Myocyte (in vitro differentiated cells): Measurements from ENCODE around the gene ISCU. TPM values are rescaled to one million over a fixed set of nuclear protein-coding genes. Genes with fewer than 3 reads are reported as not detected.
"Not testable (repeated sequence)": the region's sequence is repeated elsewhere in the genome, so short reads cannot be mapped to it uniquely, and the experiment has no call there.

ENCODE experiments used
- DNase-seq: peaks from one replicate; pipeline ENCODE4 v3.0.0-alpha.2; 2012; ENCODE audit warnings: low read depth
- total RNA-seq: library from RNA; depleted of rRNA; stranded (reverse); fragments of >200 nt; gene quantifications from 2 replicates; pipeline ENCODE4 v1.2.3, GENCODE V29; 2014

Gene ISCU
- total RNA-seq, 1 donor from 2014 or later = 129 TPM

DNA sequence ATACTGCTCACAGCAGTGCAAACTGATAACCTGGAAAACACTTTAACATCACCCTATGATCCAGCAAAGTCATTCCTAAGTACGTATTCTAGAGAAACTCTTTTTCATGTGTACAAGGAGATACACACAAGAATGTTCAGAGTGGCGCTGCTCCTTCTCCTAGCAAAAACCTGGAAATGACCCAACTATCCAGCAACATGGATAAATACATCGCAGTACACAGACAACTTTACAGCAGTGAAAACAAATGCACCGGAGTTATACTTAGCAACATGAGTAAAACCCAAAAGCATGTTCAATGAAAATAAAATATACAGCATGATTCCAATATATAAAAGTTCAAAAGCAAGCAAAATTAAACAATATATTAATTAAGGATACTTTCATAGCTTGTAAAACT, 20.1 kb upstream of the ISCU start:
- DNase-seq = no peak

- DNase-seq = no peak
Measured at GRCh38 chr12:108543652-108544051, 18.7 kb upstream of the ISCU start.

GRCh38 chr12:108547686-108548085, 14.7 kb upstream of the ISCU start:
- DNase-seq = no peak

- DNase-seq = no peak
Measured at GRCh38 chr12:108548954-108549521, 13.4 kb upstream of the ISCU start.

- peak; percentile 76 for DNase-seq
Measured at GRCh38 chr12:108551535-108551934, 10.9 kb upstream of the ISCU start.

- DNase-seq = no peak
Measured at GRCh38 chr12:108553799-108554198, 8.6 kb upstream of the ISCU start.

- DNase-seq = not testable (repeated sequence)
Measured at GRCh38 chr12:108555383-108555782, 7.0 kb upstream of the ISCU start.

DNA sequence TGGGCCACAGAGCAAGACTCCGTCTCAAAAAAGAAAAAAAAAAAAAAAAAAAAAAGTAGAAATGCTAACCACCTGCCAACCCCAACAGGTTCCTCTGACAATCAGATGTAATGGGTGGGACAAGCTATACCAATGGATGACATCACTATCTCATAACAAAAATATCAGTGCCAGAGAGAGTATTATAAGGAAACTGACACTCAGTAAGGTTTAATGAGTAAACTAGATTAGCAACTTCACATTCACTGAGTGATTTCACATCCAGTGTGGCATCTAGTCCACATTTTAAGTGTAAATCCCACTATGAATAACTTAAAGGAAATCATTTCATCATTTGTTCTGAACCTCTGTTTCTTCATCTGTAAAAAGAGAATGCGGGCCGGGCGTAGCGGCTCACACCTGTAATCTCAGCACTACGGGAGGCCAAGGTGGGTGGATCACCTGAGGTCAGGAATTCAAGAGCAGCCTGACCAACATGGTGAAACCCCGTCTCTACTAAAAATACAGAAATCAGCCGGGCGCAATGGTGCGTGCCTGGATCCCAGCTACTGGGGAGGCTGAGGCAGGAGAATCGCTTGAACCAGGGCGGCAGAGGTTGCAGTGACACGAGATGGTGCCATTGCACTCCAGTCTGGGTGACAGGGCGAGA, 3.3 kb upstream of the ISCU start:
- DNase-seq = no peak

- DNase-seq = no peak
Measured at GRCh38 chr12:108559748-108560147, 2.6 kb upstream of the ISCU start.

- DNase-seq = peak; percentile 15
Measured at GRCh38 chr12:108560321-108560721, 2.1 kb upstream of the ISCU start.

DNA sequence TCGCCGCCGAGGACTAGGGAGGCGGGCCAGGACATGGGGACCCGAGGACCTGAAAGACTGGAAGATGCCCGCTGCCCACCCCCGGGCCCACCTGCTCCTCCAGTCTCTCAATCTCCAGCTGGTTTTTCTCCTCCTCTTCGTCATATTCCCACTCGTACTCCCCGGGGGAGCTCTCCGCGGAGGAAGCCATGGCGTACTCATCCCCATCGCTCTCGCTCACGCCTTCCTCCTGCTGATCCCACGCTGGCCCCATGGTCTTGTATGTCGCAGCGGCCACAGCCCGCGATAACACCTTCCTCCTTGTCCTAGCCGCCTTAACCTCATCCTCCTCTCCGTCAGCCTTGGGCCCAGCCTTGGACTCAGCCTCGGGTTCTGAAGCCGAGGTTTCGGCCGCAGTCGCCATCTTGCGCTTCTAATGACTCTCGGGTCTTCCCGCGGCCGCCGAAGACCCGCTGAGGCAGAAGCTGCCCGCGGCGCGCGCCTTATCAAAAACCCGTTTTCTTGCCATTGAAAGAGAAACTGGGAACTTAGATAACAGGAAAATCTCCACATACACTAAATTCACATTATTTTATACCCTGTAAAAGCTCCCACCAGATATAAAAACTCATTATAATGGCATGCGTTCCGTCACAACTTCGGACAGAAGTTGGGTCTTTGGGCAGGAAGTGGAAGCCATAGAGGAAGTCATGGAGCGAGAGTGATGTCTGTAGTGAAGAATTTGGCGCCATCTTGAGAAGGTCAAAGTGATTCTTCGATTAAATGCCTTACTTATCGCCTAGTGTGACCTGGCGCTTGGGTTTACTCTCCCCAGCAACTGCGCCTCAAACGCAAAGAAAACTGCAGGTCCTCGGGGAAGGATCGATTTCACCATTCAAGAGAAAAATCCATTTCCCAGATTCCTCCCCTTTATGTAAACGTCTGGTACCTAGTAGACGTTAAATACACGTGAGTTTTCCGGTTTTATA, 1.4 kb upstream of the ISCU start, which contains the start of gene SART3:
SART3 (minus strand) TSS at position 422 of the 968 bp plus-strand sequence; CDS start at position 403, 19 bp downstream.
- peak; percentile 92 for DNase-seq

- DNase-seq = no peak
Measured at GRCh38 chr12:108561852-108562347, 496 bp upstream of the ISCU start.

GRCh38 chr12:108563136-108563803, 874 bp downstream of the ISCU start:
- DNase-seq = peak; percentile 89

- no peak for DNase-seq
Measured at GRCh38 chr12:108563804-108564151, 1.4 kb downstream of the ISCU start.

- DNase-seq = no peak
Measured at GRCh38 chr12:108564724-108565123, 2.3 kb downstream of the ISCU start.

DNA sequence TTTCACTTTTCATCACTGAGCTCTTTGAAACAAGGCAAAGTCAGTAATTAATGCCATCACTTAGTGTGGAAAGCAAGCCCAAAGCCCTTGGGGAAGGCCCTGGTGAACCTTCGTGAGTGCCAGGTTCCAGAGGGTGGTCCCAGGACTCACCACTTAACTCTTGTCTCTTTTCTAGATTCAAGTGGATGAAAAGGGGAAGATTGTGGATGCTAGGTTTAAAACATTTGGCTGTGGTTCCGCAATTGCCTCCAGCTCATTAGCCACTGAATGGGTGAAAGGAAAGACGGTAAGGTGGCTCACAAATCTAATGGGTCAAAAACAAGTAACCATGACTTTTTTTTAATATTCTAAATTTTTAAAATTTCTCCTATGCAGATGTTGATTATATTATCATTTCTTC, 2.8 kb downstream of the ISCU start:
- no peak for DNase-seq

DNA sequence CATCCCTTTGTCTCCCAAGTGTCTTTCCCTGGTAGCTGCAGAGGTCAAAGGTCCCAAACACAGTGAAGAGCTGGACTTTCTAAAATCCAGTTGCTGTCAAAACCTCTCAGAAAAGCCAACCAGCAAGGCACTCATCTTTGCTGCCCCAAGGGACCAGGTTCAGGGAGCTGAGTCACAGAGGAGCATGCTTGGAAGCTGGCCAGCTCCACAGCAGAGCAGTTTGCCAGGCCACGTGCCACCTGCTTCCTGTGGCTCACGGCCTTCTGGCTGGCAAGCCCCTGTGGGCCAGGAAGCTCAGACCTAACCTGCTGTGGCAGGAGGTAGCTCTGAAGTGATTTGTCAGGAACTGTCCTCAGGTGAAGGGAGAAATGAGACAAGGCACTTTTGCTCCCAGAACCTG, 3.6 kb downstream of the ISCU start:
- DNase-seq = peak; percentile 90

- no peak for DNase-seq
Measured at GRCh38 chr12:108566452-108566851, 4.1 kb downstream of the ISCU start.

- DNase-seq = no peak
Measured at GRCh38 chr12:108567406-108568337, 5.3 kb downstream of the ISCU start.
